ENCODE results near the gene ACOT13.
A peak's percentile ranks its signal among the peaks of the same experiment; 100 is the strongest.
"Not testable (repeated sequence)": the region's sequence is repeated elsewhere in the genome, so short reads cannot be mapped to it uniquely, and the experiment has no call there.

The ACOT13 gene

DNA sequence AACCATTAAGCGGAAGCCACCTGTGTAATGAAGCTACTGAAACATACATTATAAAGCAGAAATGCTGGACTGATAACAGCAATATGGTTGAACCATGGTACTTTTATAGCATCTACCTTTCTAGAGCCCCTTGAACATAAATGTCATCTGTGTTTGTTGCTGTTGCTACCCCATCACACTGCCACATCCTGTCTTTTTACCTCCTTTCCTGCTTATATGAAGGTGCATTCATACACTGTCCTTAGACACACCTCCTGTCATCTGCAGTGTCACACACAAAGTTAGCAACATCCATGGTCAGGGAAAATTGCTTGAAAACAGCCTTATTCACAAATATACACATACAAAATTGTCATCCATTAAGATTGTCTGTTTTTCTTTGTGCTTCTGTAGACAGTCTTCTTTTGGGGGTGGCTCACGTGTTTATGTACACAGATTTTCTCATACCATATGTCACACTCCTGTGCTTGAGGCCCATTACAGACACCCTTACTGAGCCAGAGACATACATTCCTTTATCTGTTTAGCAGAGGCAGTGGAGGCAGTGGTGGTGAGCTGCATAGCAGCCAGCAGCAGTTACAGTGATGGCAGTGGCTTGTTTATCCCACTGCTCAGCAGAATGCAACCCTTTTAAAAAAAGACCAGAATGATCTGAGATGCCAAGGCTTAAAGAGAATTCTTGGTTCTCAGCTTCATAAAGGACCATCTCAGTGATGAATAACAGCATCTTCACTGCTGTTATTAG lies 26.1 kb downstream of the ACOT13 start:
- DNase-seq = no peak

DNA sequence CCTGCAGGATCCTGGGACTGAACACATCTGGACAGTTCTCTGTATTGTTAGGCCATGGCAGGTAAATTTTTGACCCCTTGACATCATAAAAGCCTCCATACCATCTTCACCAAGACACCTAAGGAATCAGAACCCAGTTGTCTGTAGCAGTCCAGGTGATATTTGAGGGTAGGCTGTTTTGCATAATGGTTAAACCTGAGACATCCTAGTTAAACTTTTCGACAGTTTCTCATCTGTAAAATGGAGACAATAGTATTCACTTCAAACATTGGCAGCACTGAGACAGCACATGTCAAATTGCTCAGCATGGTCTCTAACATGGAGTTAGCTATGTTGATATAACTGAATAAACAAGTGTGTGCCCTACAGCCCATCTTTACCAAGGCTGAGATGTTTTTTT lies 27.3 kb downstream of the ACOT13 start:
- DNase-seq = no peak

DNA sequence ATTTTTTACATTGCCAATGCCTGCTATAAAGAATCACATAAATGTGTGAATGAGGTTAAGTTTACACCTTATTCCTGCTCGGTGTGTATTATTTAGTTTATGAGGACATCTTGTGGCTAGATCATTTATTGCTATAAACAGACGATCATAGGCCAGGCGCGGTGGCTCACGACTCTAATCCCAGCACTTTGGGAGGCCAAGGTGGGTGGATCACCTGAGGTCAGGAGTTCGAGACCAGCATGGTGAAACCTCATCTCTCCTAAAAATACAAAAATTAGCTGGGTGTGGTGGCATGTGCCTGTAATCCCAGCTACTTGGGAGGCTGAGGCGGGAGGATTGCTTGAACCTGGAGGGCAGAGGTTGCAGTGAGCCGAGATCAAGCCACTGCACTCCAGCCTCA lies 28.8 kb downstream of the ACOT13 start:
- DNase-seq = peak in 1 of 2 experiments; percentile 66

DNA sequence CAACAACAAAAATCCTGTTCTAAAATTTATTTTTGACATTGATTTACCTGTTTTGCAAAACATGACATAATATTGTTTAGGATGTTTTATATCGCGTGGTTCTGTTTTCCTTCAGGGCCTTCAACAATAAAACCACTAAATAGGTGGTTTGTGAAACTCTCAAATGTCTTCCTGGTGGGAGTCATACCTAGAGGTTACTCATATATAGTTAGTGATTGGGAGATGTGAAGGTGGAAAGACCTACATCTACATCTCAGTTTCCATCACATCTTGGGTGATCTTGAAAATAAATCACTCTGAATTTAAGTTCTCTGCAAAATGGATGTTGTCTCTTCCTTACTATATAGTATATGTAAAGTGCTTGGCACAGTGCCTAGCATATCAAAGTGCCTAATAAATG lies 29.2 kb downstream of the ACOT13 start:
- no peak for DNase-seq

GRCh38 chr6:24699521-24700359 lies 32.9 kb downstream of the ACOT13 start:
- no peak for DNase-seq

DNA sequence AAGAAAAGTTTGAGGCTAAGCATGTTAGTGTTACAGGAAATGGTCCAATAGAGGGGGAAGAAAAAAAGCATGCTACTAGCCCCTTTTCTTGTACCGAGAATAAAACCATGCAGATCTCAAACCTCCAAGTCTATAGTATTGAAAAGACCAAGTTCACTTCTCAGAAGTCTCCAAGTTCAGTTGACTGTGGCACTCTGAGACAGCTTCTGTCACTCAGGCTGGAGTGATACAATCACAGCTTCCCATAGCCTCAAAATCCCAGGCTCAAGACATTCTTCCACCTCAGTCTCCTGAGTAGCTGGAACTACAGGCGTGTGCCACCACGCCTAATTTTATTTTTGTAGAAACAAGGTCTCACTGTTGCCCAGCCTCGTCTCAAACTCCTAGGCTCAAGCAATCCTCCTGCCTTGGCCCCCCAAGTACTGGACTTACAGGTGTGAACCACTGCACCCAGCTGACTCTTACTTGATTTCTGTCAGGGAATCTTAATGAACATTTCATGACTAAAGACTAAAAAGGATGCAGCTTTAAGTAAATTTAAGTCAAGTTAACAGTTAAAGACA lies 35.9 kb downstream of the ACOT13 start:
- no peak for DNase-seq

DNA sequence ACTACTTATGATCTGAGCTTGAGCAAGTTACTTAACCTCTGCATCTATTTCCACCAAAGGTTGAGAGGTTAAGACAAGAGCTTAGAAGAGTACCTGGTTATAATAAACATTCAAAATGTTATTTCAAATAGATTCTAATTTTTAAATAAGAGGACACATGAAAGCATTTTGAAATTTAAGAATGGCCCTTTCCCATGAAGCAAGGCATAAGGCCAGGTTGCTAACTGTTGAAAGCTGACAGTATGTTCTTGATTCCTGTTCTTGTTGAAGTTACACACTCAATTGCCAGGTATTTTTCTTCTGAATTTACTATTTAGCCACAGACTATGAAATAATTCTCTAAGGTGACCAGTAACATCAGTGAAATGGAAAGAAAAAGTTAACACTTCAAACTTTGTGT lies 37.6 kb downstream of the ACOT13 start:
- no peak for DNase-seq

- no peak for DNase-seq
Observed at GRCh38 chr6:24708612-24709011, 41.7 kb downstream of the ACOT13 start.

DNA sequence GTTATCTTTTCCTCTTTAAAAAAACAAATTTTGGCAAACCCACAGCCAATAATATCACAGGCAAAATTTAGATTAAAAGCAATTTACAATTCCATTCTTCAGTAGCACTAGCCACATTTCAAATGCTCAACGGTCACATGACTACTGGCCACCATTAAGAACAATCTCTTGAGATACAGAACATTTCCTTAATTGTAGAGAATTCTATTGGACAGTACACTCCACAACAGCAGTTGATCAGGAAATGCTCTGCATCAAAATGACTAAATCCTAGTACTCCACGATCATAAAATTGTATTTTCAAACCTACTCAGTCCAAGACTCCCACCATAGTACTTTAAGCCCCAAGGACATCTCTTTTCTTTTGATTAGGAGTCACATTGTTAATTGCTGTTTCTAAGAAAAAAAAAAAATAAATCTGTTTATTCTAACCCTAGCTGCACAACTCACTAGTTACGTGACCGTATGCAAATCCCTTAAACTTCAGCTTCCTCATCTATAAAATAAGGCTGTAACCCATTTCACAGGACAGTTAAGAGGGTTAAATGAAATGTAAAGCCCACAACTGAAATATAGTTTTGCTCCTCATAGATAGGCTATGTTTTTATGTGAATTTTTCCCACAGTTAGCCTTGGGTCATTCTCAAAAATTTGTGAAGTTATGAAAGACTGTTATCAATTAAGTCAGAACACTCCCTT lies 42.3 kb downstream of the ACOT13 start:
- no peak for DNase-seq

GRCh38 chr6:24710519-24711303 lies 43.8 kb downstream of the ACOT13 start:
- DNase-seq = no peak

DNA sequence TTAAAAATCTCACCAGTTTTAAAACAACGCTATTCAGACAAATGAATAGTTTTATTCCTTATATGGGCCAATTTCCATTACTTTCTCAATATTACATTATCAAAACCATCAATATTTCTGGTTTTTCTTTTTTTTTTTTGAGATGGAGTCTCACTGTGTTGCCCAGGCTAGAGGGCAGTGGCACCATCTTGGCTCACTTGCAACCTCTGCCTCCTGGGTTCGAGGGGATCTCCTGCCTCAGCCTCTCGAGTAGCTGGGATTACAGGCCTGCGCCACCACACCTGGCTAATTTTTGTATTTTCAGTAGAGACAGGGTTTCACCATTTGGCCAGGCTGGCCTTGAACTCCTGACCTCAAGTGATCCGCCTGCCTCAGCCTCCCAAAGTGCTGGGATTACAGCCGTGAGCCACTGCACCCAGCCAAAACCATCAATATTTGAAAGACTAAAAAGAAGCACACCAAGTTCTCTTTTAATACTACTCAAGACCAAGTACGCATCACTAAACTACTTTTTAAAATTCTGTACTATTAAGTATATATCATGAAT lies 49.8 kb downstream of the ACOT13 start:
- not testable (repeated sequence) for DNase-seq

GRCh38 chr6:24718449-24719124 lies 51.7 kb downstream of the ACOT13 start:
- no peak for DNase-seq

GRCh38 chr6:24719125-24719971 lies 52.5 kb downstream of the ACOT13 start, which contains the start of gene C6orf62:
Gene C6orf62 (minus strand): TSS chr6:24719154. CDS start chr6:24718668, 486 bp downstream.
- DNase-seq = peak; percentile 21 to 39

DNA sequence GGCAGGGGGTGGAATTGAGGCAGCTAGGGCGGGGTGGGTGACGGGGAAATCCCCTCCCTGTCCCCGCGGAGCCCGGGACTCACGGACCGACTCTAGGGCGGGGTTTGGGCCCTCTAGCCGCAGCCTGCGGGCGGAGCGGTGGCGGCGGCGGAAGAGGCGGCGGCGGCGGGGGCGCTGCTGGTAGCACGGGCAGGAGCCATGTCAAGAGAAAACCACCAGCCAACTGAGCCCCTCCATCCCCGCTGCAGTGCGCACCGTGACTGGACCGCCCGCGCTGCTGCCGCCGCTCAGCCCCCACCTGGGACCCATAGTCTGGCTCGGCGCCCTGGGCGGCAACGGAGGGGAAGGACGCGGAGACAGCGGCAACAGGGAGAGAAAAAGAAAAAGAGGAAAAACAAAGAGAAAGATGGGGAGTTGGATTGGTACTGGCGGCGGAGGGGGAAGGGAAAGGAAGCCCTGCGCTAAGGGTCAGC lies 53.3 kb downstream of the ACOT13 start:
- DNase-seq = peak; percentile 34 to 53

- peak; percentile 99 to 100 for DNase-seq
Observed at GRCh38 chr6:24720604-24721460, 54.0 kb downstream of the ACOT13 start.

DNA sequence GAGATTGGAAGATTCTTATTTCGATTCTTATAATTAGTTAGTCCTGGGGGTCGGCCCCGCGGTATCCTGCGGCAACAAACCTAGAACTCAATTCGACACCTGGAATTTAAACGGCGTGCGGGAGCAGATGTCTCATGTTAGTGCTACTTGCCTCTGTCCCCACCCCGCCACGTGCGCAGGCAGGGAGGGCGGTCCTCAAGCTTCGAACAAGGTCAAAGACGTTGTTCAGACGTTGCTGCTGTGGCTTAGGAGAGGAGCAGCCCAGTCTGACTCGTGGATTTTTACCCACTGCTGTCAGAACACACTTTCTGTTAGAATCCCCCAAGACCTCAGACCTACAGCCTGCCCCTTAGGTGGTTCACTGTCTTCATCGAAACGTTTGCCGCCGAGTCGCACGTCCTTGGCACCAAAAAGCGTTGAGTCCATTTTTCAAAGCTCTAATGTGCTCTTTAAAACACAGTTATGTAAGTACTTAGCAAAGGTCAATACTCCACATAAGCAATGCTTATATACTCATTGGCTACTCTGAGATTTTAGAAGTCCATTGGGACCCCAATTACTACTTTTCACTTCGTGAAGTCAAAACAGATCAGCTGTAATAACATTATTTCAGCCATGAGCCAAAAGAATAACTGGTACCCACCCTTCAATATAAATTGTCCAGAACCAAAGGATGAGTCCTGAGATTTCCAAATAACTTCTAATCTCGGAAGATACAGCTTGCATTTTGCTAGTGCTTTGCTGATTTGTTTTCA lies 54.8 kb downstream of the ACOT13 start:
- DNase-seq = peak; percentile 85 to 88

- no peak for DNase-seq
Observed at GRCh38 chr6:24723270-24723669, 56.4 kb downstream of the ACOT13 start.

DNA sequence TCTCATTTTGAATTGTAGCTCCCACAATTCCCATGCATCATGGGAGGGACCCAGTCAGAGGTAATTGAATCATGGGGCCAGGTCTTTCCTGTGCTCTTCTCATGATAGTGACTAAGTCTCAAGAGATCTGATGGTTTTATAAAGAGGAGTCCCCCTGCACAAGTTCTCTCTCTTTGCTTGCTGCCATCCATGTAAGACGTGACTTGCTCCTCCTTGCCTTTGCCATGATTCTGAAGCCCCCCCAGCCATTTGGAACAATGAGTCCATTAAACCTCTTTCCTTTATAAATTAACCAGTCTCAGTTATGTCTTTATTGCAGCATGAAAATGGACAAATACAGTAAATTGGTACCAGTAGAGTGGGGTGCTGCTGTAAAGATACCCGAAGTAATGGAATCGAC lies 63.8 kb downstream of the ACOT13 start:
- DNase-seq = not testable (repeated sequence)
